AG04449 (cell line): ENCODE measurements around the gene C3AR1.
"Not testable (repeated sequence)": the region's sequence is repeated elsewhere in the genome, so short reads cannot be mapped to it uniquely, and the experiment has no call there.

Experiments
- CTCF ChIA-PET: fragments of 350-600 bp; formaldehyde crosslinking; extraction: SDS; loops from one replicate; lab custom pipeline; 2021; ENCODE audit warnings: antibody characterized with exemption; lab: Yijun Ruan, JAX
- POLR2A ChIA-PET: fragments of 400-600, 350-600 bp; formaldehyde crosslinking; extraction: SDS; loops from one replicate; lab custom pipeline; 2020; ENCODE audit warnings: antibody characterized with exemption, inconsistent platforms; lab: Yijun Ruan, JAX
- DNase-seq: peaks from one replicate; pipeline ENCODE4 v3.0.0-alpha.2; 2010; ENCODE audit warnings: low read depth, low spot score
- H3K4me3 ChIP-seq: 2 replicates; pipeline ENCODE4 v1.5.1; 2011; ENCODE audit warnings: low read depth, mild to moderate bottlenecking, control low read depth, low read length
- TF ChIP-seq, protein P1 (sequence below): IDR thresholded peaks from one replicate; pipeline ENCODE4 v1.5.1; 2011; ENCODE audit warnings: mild to moderate bottlenecking, moderate library complexity, low read length, control low read depth, inconsistent platforms; ENCODE audit not compliant: insufficient read depth; ENCODE audit errors: missing control alignments

The C3AR1 gene

DNA sequence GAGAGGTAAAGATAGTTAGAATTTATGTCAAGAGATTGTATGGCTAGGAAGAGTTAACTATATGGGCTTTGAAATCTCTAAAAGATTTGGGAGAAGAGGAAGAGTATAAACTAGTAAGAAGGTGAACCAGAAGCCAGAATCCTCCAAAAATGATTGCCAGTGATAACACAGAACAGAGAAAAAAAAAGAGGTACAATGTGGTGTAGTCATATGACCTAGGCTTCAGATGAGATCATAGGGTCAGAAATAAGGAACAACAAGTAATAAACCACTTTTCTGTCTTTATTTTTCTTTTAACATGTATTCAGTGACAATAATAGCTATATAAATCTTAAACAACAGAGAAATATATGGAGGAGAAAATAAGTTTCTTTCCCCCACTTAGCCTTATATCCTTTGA is 14.0 kb upstream of the C3AR1 start:
- TF ChIP-seq, protein P1, sequence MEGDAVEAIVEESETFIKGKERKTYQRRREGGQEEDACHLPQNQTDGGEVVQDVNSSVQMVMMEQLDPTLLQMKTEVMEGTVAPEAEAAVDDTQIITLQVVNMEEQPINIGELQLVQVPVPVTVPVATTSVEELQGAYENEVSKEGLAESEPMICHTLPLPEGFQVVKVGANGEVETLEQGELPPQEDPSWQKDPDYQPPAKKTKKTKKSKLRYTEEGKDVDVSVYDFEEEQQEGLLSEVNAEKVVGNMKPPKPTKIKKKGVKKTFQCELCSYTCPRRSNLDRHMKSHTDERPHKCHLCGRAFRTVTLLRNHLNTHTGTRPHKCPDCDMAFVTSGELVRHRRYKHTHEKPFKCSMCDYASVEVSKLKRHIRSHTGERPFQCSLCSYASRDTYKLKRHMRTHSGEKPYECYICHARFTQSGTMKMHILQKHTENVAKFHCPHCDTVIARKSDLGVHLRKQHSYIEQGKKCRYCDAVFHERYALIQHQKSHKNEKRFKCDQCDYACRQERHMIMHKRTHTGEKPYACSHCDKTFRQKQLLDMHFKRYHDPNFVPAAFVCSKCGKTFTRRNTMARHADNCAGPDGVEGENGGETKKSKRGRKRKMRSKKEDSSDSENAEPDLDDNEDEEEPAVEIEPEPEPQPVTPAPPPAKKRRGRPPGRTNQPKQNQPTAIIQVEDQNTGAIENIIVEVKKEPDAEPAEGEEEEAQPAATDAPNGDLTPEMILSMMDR, result no peak
- POLR2A ChIA-PET, result no interaction called here
- CTCF ChIA-PET, result interaction anchor here (1.0 kb wide), 1 partner anchor 34 kb away, joined by 3 read pairs; no protein-coding TSS in a partner anchor
- no peak overlapping the region for H3K4me3 ChIP-seq
- no peak for DNase-seq

DNA sequence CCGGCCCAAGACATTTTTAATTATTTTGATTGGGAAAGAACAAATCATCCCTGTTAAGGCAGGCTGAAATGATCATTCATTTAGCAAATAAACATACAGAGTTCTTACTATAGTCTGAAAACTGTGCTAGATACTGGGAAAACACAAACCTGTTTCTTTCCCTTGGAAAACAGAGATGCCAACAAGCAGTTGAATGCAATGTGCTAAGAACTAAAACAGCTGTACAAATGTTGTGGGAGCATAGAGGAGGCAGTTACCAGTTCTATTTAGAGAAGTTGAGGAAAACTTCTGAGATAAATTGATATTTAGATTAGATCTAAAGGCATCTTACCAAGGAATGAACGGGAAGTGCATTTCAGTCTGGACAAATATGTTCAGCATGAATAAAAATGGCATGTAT is 12.8 kb upstream of the C3AR1 start:
- CTCF ChIA-PET, result interaction anchor here (1.0 to 5.5 kb wide), 18 partner anchors 9 to 248 kb away, joined by 3 to 107 read pairs (median 10); partner anchors contain the start of gene C3AR1
- TF ChIP-seq, protein P1, result no peak
- no peak for DNase-seq
- no peak overlapping the region for H3K4me3 ChIP-seq
- POLR2A ChIA-PET, result interaction anchor here (0.9 kb wide), 1 partner anchor 44 kb away, joined by 3 read pairs; no protein-coding TSS in a partner anchor

GRCh38 chr12:8078398-8078797 is 12.2 kb upstream of the C3AR1 start:
- peak; percentile 52 for DNase-seq
- ChIA-PET CTCF (interaction anchor here (0.6 to 5.5 kb wide), 20 partner anchors 9 to 248 kb away, joined by 3 to 107 read pairs (median 8); partner anchors contain the start of gene C3AR1), POLR2A (interaction anchor here (0.9 kb wide), 1 partner anchor 44 kb away, joined by 3 read pairs; no protein-coding TSS in a partner anchor)
- TF ChIP-seq, protein P1, result peak; percentile 44
- no peak overlapping the region for H3K4me3 ChIP-seq

GRCh38 chr12:8077207-8077606 is 11.0 kb upstream of the C3AR1 start:
- no peak for DNase-seq
- ChIA-PET CTCF (interaction anchor here (0.6 to 5.5 kb wide), 14 partner anchors 10 to 247 kb away, joined by 3 to 107 read pairs (median 11); partner anchors contain the start of gene C3AR1), POLR2A (interaction anchor here (0.9 kb wide), 1 partner anchor 36 kb away, joined by 3 read pairs; no protein-coding TSS in a partner anchor)
- TF ChIP-seq, protein P1, result no peak
- H3K4me3 ChIP-seq, result no peak overlapping the region

DNA sequence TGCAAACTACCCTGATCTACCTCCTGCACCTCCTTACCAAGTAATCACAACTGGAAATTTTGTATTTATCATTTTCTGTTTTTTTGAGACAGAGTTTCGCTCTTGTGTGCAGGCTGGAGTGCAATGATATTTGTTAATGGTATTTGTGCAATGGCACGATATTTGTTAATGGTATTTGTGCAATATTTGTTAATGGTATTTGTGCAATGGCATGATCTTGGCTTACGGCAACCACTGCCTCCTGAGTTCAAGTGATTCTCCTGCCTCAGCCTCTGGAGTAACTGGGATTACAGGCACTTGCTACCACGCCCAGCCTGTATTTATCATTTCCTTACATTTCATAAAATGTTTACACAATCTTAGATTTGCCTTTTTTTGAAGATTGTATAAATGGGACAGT is 10.2 kb upstream of the C3AR1 start:
- no peak for DNase-seq
- POLR2A ChIA-PET, result no interaction called here
- TF ChIP-seq, protein P1, result no peak
- no peak overlapping the region for H3K4me3 ChIP-seq
- CTCF ChIA-PET, result interaction anchor here (1.2 to 5.5 kb wide), 6 partner anchors 10 to 246 kb away, joined by 4 to 107 read pairs (median 10); partner anchors contain the start of gene C3AR1

GRCh38 chr12:8075935-8076334 is 9.8 kb upstream of the C3AR1 start:
- H3K4me3 ChIP-seq, result no peak overlapping the region
- ChIA-PET CTCF (interaction anchor here (1.2 to 5.5 kb wide), 5 partner anchors 10 to 245 kb away, joined by 4 to 107 read pairs (median 11); partner anchors contain the start of gene C3AR1), POLR2A (no interaction called here)
- no peak for DNase-seq
- TF ChIP-seq, protein P1, result no peak

GRCh38 chr12:8071820-8072219 is 5.7 kb upstream of the C3AR1 start:
- DNase-seq, POLR2A ChIA-PET, H3K4me3 ChIP-seq: not testable (repeated sequence)
- CTCF ChIA-PET, result interaction anchor here (1.3 to 3.4 kb wide), 2 partner anchors 13 to 26 kb away, joined by 3 to 20 read pairs; no protein-coding TSS in a partner anchor
